GM21528 (cell line): ENCODE data around the gene CIAO2A.
"Not testable (repeated sequence)": the region's sequence is repeated elsewhere in the genome, so short reads cannot be mapped to it uniquely, and the experiment has no call there.

Source experiments
- ATAC-seq: cut with Tn5 transposase; IDR thresholded peaks from one replicate; pipeline ENCODE4 v1.9.1; 2021; ENCODE audit warnings: mild to moderate bottlenecking, moderate library complexity; ENCODE audit not compliant: unreplicated experiment, low FRiP score

The CIAO2A gene

DNA sequence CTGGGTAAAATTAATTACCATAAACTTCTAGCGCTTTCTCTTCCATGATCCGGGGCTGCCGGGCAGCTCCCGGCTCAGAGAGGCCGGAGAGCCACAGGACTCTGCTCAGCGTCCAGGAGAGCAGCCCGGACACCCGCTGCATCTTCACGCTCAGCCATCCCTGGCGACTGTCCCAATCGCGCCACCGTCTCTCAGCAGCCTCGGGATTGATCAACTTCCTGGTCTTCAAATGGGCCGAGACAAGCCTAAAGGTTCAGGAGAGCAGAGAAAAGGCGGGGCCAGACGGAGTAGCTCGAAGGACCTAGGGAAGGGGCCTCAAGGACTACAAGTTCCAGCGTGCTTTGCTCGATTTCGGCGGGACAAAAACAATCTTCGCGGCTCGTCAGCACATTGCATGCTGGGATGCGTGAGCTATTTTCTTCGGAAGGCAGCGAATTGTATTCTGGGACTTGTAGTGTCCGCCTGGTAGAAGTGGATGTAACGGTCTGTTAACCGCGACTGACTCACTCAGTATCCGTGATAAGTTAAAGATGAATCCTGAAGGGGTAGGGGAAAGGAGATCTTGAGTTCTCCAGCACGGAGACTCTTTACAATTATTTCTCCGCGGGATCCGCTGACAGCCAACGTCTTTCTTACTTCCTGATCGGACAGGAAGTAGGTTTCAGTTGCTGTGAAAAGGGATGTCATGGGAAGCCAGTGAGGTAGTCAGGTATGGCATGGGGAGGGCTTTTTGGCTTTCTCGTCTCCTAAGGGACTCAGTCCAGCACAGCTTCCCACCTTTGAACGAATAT is at the start of gene CIAO2A:
TSS of gene CIAO2A (minus strand) at position 212 of the 791 bp plus-strand sequence. CDS start at position 142, 70 bp downstream.
- ATAC-seq = peak; percentile 56

DNA sequence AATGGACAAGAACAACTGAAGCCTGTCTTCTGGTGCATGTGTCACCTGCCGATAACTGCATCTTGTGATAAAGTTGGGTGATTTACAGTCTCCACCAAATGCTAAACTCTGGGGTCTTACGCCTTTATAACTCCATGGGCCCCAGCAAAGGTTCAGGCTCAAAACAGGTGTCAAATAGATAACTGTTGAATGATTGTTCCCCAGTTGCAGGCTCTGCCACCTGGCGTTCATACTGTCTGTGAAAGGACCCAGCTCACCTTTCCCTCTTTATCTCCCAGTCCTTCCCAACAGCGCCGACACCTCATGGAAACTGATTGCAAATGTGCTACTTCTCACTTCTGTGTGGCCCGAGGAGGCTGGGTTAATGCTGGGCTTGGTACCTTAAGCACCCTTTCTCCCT is 49.6 kb upstream of the CIAO2A start:
- no peak for ATAC-seq

- ATAC-seq = no peak
These were observed 48.3 kb upstream of the CIAO2A start for GRCh38 chr15:64141798-64142512.

- no peak for ATAC-seq
These were observed 44.8 kb upstream of the CIAO2A start for GRCh38 chr15:64138331-64138941.

DNA sequence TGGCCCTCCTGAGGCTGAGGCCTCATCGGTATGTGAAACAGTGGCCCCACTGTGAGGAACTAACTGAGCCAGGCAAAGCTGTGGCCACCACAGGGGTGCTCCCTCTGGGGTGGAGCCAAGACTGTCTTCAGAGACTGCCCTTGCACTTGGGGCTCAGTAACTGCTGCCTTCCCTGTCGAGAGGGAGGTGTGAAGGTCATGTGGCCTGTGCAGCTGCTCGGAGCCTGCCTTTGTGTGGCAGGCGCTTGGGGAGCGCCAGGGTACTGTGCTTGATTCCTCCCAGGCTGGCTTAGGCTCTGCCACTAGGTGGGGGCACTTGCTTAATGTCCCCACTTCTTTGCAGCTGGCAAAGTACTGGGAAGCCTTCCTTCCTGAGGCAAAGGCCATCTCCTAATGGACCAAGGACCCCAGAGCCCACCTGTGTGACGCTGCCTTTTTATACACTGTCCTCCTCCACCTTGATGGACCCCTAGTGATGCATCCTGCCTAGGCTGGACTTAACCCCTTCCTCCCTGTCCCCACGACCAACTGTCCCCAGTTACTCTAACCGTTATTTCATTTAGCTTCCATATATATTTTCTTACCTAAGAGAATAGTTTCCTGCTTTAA is 43.7 kb upstream of the CIAO2A start:
- ATAC-seq = no peak

DNA sequence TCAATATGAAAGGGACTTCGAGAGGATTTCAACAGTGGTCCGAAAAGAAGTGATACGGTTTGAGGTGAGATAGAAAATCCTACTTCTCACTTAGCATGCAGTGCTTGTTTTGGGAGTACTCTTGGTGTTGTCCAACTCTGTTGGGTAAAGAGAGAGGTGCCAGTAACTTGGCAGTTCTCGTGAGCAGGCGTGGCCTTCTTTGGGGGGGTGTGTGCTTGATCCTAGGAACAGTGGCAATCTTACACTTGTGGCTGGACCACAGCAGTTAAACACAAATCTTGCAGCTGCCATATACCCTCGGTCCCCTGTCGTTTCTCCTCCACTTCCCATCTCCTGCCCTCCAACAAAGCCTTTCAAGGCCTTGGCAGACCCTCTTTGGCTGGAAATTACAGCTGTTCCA is 42.7 kb upstream of the CIAO2A start:
- no peak for ATAC-seq

DNA sequence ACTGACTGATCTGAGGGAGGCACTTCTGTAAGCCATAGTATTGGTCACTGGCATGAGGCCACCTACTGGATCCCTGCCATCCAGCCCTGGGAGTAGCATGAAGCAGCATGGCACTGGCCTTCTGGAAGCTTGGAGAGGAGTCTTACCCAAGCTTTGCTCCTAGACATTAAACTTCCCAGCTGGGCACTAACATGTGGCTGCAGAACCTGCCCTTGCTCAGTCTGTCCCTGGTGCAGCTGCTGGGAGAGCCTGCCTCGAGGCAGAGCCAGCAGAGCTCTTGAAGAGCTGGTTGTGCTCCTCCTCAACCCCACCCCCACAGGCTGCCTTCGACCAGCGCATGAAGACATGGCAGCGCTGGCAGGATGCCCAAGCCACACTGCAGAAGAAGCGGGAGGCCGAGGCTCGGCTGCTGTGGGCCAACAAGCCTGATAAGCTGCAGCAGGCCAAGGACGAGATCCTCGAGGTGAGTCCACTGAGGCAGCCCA is 40.7 kb upstream of the CIAO2A start:
- no peak for ATAC-seq

DNA sequence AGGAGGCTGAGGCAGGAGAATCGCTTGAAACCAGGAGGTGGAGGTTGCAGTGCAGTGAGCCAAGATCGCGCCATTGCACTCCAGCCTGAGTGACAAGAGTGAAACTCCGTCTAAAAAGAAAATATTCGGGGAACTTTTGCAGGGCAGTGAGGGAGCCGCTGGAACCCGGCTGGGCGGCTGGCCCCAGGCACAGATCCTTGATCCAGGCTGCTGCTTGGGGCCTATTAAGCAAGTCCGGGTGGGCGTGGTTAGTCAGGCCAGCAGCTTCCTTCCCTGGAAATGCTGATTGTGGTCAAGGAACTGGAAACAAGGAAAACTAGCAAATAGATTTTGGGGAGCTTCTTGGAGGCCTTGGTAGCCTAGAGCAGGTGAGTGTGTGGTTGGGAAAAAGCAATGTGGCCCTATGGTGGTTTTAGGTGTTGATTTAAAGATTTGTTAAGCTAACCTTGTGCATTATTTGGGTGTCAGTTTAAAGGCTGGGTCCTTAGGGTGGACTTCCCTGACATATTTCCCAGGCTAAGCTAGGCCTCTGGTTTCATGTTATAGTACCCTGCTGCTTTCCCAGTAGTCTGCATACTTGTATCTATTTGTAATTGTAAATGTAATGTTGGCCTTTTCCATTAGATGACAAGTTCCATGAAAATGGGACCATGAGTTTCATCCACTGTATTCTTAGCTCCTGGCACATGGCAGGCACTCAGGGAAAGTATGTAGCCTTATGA is 40.1 kb upstream of the CIAO2A start:
- no peak for ATAC-seq

- ATAC-seq = no peak
These were observed 38.6 kb upstream of the CIAO2A start for GRCh38 chr15:64132217-64132616.

DNA sequence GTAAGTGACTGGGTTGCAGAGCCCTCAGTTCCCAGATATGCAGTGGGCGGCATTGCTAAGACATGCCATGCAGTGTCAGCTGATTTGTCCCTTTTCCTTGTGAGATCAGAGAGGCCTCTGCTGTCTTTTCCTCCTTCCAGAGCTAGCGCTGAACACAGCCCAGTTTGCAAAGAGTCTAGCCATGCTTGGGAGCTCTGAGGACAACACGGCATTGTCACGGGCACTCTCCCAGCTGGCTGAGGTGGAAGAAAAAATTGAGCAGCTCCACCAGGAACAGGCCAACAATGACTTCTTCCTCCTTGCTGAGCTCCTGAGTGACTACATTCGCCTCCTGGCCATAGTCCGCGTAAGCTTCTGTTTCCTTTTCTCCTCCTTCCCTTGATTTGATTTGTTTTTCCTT is 37.9 kb upstream of the CIAO2A start:
- ATAC-seq = no peak

GRCh38 chr15:64130159-64130558 is 36.5 kb upstream of the CIAO2A start:
- ATAC-seq = no peak

GRCh38 chr15:64127521-64128270 is 34.1 kb upstream of the CIAO2A start:
- no peak for ATAC-seq

DNA sequence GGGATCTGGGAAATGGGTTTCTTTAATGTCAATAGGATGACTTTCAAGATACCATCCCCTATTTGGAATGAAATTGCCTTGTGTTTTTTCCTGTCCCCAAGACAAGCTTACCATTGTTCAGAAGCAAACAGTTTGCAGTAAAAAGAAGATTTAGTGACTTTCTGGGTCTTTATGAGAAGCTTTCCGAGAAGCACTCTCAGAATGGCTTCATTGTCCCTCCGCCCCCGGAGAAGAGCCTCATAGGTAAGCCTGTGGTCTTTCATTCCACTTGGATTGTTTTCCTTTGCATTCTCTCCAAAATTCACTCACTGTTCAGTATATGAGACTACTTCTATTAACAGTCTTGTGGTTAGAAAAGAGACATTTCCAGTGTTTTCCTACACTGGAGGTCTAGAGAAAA is 32.3 kb upstream of the CIAO2A start:
- ATAC-seq = no peak

- no peak for ATAC-seq
These were observed 29.3 kb upstream of the CIAO2A start for GRCh38 chr15:64122936-64123351.

GRCh38 chr15:64122444-64122843 is 28.8 kb upstream of the CIAO2A start:
- no peak for ATAC-seq

GRCh38 chr15:64121614-64122013 is 28.0 kb upstream of the CIAO2A start:
- ATAC-seq = no peak

DNA sequence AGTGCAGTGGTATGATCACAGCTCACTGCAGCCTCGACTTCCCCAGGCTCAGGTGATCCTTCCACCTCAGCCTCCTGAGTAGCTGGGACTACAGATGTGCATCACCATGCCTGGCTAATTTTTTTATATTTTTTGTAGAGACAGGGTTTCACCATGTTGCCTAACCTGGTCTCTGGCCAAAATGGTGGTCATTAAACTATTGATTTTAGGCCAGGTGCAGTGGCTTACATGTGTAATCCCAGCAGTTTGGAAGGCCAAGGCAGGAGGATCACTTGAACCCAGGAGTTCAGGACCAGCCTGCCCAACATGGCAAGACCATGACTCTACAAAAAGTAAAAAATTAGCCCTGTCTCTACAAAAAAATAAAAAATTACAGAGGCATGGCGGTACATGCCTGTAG is 26.7 kb upstream of the CIAO2A start:
- not testable (repeated sequence) for ATAC-seq

DNA sequence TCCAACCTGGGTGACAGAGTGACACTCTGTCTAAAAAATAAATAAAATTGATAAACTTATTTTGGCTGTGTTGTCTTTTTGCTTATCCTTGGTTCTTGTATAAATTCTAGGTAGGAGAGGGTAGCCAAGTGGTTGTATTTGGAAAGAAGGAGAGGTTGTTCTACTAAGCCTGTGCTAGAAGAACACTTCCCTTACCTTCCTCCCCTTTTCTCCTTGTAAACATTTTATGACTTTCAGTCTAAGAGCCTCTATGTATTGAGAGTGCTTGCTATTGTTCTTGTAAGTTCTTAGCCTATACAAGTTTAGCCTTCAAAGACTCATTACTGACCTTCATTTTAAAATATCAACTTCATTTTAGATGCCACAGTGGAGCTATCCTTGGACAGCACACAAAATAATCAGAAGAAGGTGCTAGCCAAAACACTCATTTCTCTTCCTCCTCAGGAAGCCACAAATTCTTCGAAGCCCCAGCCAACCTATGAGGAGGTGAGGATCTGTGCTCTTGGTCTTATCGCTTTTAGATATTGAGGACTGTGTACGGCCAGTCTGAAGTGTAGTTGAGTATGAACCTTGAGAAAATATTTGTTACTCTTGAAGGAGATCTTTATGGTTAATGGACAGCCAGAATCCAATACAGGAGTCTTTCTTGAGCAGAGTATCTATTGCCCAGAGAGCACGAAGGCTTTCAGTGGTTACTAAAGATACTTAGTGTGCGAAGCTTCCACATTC is 24.3 kb upstream of the CIAO2A start:
- no peak for ATAC-seq

DNA sequence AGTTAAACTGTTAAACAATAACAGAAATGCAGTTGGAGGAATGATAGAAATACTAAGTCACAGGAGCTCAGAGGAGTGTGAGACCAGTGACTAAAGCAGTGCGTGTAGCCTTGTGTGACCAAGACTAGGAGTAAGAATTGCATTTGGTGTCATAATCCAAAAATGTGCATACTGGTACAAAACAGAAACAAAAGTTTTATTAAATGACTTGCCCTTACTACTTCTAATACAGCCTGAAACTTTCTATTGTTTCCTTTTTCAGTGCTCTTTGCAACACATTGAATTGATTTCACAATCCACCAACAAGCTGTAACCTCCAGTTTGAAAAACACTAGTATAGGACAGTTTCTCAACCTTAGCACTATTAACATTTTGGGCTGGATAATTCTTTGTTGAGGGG is 19.3 kb upstream of the CIAO2A start:
- no peak for ATAC-seq
